ENCODE measurements around the gene GPR137B.

GRCh38 chr1:236129306-236129705, 13.0 kb upstream of the GPR137B start:
- TF ChIP-seq CTCF (IDR thresholded peaks at IDR 0.05; ENCODE audit: insufficient read depth, low read length, poor library complexity, severe bottlenecking): no peak
- no peak for TF ChIP-seq EZH2phosphoT487 (conservative IDR thresholded peaks at IDR 0.05; ENCODE audit: low read length)

Measured in SU-DHL-6 (cell line).